Caco-2 (cell line): ENCODE data around the gene PPIC. TPM values are rescaled to one million over a fixed set of nuclear protein-coding genes. Genes with fewer than 3 reads are reported as not detected.

ENCODE experiments used
- BruUV-seq: library from RNA; stranded (reverse); fragments of 400-500 nt; replicated peaks from 2 replicates; lab custom pipeline; 2021; lab: Mats Ljungman, UMichigan
- CTCF ChIA-PET: fragments of 300-600 bp; sonication (Branson Sonifier 250); formaldehyde crosslinking; loops from one replicate; lab custom pipeline; 2022; ENCODE audit warnings: antibody characterized with exemption; lab: Charles Lee
- POLR2A ChIA-PET: fragments of 300-600 bp; sonication (Branson Sonifier 250); formaldehyde crosslinking; loops from one replicate; lab custom pipeline; 2022; ENCODE audit warnings: antibody characterized with exemption; lab: Charles Lee
- DNase-seq, 2 experiments: peaks; one replicate each; pipeline versions ENCODE4 v3.0.0 to v3.0.0-alpha.2; 2020 to 2022
- H3K27me3 ChIP-seq: replicated peaks from 2 replicates; pipeline ENCODE4 v1.6.0; 2011; ENCODE audit warnings: low read length; ENCODE audit not compliant: control insufficient read depth, insufficient read depth
- H3K36me3 ChIP-seq: 2 replicates; pipeline ENCODE4 v1.5.1; 2011; ENCODE audit warnings: low read length; ENCODE audit not compliant: control insufficient read depth, insufficient read depth
- H3K4me1 ChIP-seq: fragments of 250-450 bp; sonication (Bioruptor Pico); 2 replicates; pipeline ENCODE4 v1.5.1; 2020; ENCODE audit warnings: mild to moderate bottlenecking
- H3K4me3 ChIP-seq: 2 replicates; pipeline ENCODE4 v1.5.1; 2011; ENCODE audit warnings: low read depth, mild to moderate bottlenecking, control low read depth, low read length
- H3K9me3 ChIP-seq: fragments of 250-450 bp; sonication (Bioruptor Pico); 2 replicates; pipeline ENCODE4 v1.5.1; 2020; ENCODE audit warnings: mild to moderate bottlenecking, moderate library complexity
- H3K27ac Mint-ChIP-seq: one replicate; pipeline ENCODE4 v1.8.0; 2022; ENCODE audit warnings: mixed read lengths; ENCODE audit not compliant: unreplicated experiment
- H3K27me3 Mint-ChIP-seq: one replicate; pipeline ENCODE4 v1.8.0; 2022; ENCODE audit warnings: mixed read lengths; ENCODE audit not compliant: insufficient read depth, unreplicated experiment
- H3K36me3 Mint-ChIP-seq: one replicate; pipeline ENCODE4 v1.8.0; 2022; ENCODE audit warnings: mild to moderate bottlenecking, mixed read lengths; ENCODE audit not compliant: insufficient read depth, unreplicated experiment
- H3K4me1 Mint-ChIP-seq: one replicate; pipeline ENCODE4 v1.8.0; 2022; ENCODE audit warnings: low read depth, mixed read lengths; ENCODE audit not compliant: unreplicated experiment
- H3K4me3 Mint-ChIP-seq: one replicate; pipeline ENCODE4 v1.8.0; 2022; ENCODE audit warnings: mild to moderate bottlenecking, moderate library complexity, mixed read lengths; ENCODE audit not compliant: unreplicated experiment
- H3K9me3 Mint-ChIP-seq: one replicate; pipeline ENCODE4 v1.8.0; 2022; ENCODE audit warnings: mixed read lengths; ENCODE audit not compliant: unreplicated experiment
- CTCF ChIP-seq, 2 experiments: fragments of 200-600 bp in 1 of 2; IDR thresholded peaks; 1 replicate in 1 of 2; 2 replicates in 1 of 2; pipeline versions ENCODE4 v1.5.1 to v1.8.0; 2011 to 2022; ENCODE audit warnings: antibody characterized with exemption in 1 of 2, control low read depth in 1 of 2, inconsistent platforms in 1 of 2, low read depth in 1 of 2, low read length in 1 of 2, mild to moderate bottlenecking in 1 of 2, moderate library complexity in 1 of 2; ENCODE audit not compliant: insufficient read depth in 1 of 2, severe bottlenecking in 1 of 2, unreplicated experiment in 1 of 2
- intact Hi-C: fragments of 100-400 bp; cut with micrococcal nuclease; formaldehyde crosslinking; loops from one replicate; pipeline ENCODE4 v1.10.0; 2022; ENCODE audit not compliant: unreplicated experiment
- total RNA-seq: library from RNA; stranded (reverse); gene quantifications from 2 replicates; pipeline ENCODE4 v1.2.3, GENCODE V29; 2022

The PPIC gene
- total RNA-seq, 1 experiment from 2014 or later = 50.6 TPM

GRCh38 chr5:123001808-123002207, 34.7 kb downstream of the PPIC start:
- H3K27ac Mint-ChIP-seq = no peak overlapping the region
- no TSS peak for BruUV-seq
- no peaks in the 10 kb centered on the region for H3K27me3 ChIP-seq
- H3K36me3 ChIP-seq = no peaks in the 10 kb centered on the region
- H3K4me3 ChIP-seq = no peak overlapping the region
- H3K4me3 Mint-ChIP-seq = no peak overlapping the region
- H3K4me1 Mint-ChIP-seq = no peaks in the 10 kb centered on the region
- DNase-seq = no peak
- intact Hi-C loops = loop anchor here (2.0 kb wide), 1 partner anchor 105 kb away; no protein-coding TSS in a partner anchor
- H3K27me3 Mint-ChIP-seq = no peaks in the 10 kb centered on the region
- no peaks in the 10 kb centered on the region for H3K4me1 ChIP-seq
- no peaks in the 10 kb centered on the region for H3K9me3 ChIP-seq
- POLR2A ChIA-PET = no interaction called here
- peaks cover 5% of the 10 kb centered on the region for H3K36me3 Mint-ChIP-seq
- H3K9me3 Mint-ChIP-seq = no peaks in the 10 kb centered on the region
- no peak for TF ChIP-seq CTCF (IDR thresholded peaks at IDR 0.05; ENCODE audit: insufficient read depth in 1 of 2, low read depth in 1 of 2, low read length in 1 of 2, severe bottlenecking in 1 of 2, unreplicated experiment in 1 of 2)
- CTCF ChIA-PET = no interaction called here

DNA sequence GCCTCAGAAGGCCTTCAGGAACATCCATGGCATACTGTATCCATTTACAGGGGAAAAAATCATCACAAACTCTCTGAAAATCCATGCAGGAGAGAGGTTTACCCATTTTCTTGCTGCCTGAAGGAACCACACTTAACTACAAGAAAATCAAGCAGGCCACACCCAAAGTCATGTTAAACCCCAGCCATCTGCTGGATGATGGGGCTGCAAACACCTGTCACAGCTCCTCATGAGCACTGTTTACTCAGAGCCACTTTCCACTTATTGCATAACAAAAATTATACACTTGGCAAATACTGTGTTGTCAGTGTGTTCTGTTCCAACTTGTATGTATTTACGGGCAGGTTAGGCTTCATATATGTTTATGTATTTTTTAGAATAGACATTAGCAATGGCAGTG, 35.8 kb downstream of the PPIC start:
- Histone ChIP-seq H3K4me1 (no peaks in the 10 kb centered on the region), H3K9me3 (no peaks in the 10 kb centered on the region), H3K27me3 (no peaks in the 10 kb centered on the region), H3K4me3 (no peak overlapping the region), H3K36me3 (no peaks in the 10 kb centered on the region)
- H3K9me3 Mint-ChIP-seq = no peaks in the 10 kb centered on the region
- no peaks in the 10 kb centered on the region for H3K27me3 Mint-ChIP-seq
- DNase-seq = no peak
- ChIA-PET POLR2A (no interaction called here), CTCF (no interaction called here)
- no peak overlapping the region for H3K4me3 Mint-ChIP-seq
- BruUV-seq = no TSS peak
- no peak for TF ChIP-seq CTCF (IDR thresholded peaks at IDR 0.05; ENCODE audit: insufficient read depth in 1 of 2, low read depth in 1 of 2, low read length in 1 of 2, severe bottlenecking in 1 of 2, unreplicated experiment in 1 of 2)
- no peaks in the 10 kb centered on the region for H3K4me1 Mint-ChIP-seq
- H3K36me3 Mint-ChIP-seq = no peaks in the 10 kb centered on the region
- no peak overlapping the region for H3K27ac Mint-ChIP-seq
- intact Hi-C loops = loop anchor here (2.0 kb wide), 1 partner anchor 104 kb away; no protein-coding TSS in a partner anchor

- POLR2A ChIA-PET = no interaction called here
- Histone ChIP-seq H3K4me3 (no peak overlapping the region), H3K36me3 (no peaks in the 10 kb centered on the region), H3K9me3 (no peaks in the 10 kb centered on the region), H3K27me3 (no peaks in the 10 kb centered on the region), H3K4me1 (no peaks in the 10 kb centered on the region)
- intact Hi-C loops = loop anchor here (2.0 kb wide), 1 partner anchor 103 kb away; no protein-coding TSS in a partner anchor
- TF ChIP-seq CTCF (IDR thresholded peaks at IDR 0.05; ENCODE audit: insufficient read depth in 1 of 2, low read depth in 1 of 2, low read length in 1 of 2, severe bottlenecking in 1 of 2, unreplicated experiment in 1 of 2) = peak; percentile 38 to 44
- Mint-ChIP-seq H3K4me3 (no peak overlapping the region), H3K9me3 (no peaks in the 10 kb centered on the region), H3K36me3 (no peaks in the 10 kb centered on the region), H3K27ac (no peak overlapping the region), H3K4me1 (no peaks in the 10 kb centered on the region), H3K27me3 (no peaks in the 10 kb centered on the region)
- CTCF ChIA-PET = no interaction called here
- no TSS peak for BruUV-seq
- DNase-seq = peak in 1 of 2 experiments; percentile 55
Observed at GRCh38 chr5:122999947-123000563, 36.5 kb downstream of the PPIC start.
